Measurements from ENCODE around the gene ZC3H18.

ZC3H18 gene

DNA sequence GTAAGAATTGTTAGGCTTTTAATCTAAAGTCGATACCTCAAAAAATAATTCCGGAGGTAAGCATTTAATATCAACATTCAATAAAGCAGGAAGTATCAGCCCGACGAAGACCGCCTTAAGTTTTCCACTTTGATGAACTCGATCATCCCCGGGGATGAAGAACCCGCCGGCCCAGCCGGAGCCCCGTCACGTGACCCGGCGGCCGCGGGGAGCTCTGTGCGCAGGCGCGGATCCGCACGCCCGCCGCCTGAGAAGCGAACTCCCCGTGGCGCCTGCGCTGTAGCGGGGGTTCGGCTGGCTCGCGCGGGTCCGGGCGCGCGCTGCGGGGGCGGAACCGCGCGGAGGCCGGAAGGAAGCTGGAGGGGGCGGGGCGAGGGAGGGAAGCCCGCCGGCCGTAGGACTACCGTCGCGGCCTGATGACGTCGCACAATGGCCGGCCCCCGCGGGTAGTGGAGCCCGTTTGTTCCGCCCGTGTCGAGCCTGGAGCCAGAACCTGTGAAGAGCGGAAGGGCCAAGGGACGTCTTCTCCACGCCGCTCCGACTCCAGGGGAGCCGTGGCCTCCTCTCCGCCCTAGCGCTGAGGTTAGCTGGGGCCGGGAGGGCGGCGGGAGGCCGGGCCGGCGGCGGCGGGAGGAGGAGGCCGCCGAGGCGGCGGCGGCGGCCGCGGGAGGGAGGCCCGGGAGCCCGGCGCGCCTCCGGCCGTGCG lies at the start of gene ZC3H18:
Gene ZC3H18 (plus strand): TSS at position 419 of the 706 bp plus-strand sequence. CDS start 6,721 bp downstream, outside the sequence.
- peak; percentile 99 for DNase-seq (ENCODE audit: extremely low spot score)
- ChIA-PET CTCF (interaction anchor here (1.0 kb wide), 1 partner anchor 10 kb away, joined by 3 read pairs; no protein-coding TSS in a partner anchor), POLR2A (interaction anchor here (0.7 to 2.4 kb wide), 22 partner anchors 8 to 181 kb away, joined by 3 to 11 read pairs (median 4); partner anchors contain the start of genes MVD and ZFPM1)
- TF ChIP-seq HDGF (IDR thresholded peaks at IDR 0.05; ENCODE audit: borderline replicate concordance) (no peak), SP1 (IDR thresholded peaks at IDR 0.05) (no peak), FOXA1 (IDR thresholded peaks at IDR 0.05) (no peak), FOXK2 (IDR thresholded peaks at IDR 0.05) (no peak), ZNF384 (IDR thresholded peaks at IDR 0.05) (no peak), ELF4 (IDR thresholded peaks at IDR 0.05) (0 out of 2 replicates have a peak, but pooled peaks have one; percentile 22), ARNT (IDR thresholded peaks at IDR 0.05) (no peak)

DNA sequence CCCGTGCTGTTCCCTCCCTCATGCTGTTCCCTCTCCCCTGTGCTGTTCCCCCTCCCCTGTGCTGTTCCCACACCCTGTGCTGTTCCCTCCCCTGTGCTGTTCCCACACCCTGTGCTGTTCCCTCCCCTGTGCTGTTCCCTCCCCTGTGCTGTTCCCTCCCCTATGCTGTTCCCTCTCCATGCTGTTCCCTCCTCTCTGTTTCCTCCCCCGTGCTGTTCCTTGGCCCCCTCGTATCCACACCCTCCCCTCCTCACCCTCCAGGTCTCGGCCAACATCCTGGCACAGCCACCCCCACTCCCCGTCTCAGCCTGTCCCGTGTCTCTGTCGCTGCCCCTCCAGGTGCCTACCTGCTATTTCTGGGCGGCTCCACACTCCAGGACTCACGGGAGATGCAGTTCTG lies 48.5 kb upstream of the ZC3H18 start:
- TF ChIP-seq HDGF (IDR thresholded peaks at IDR 0.05; ENCODE audit: borderline replicate concordance), result no peak
- TF ChIP-seq ELF4 (IDR thresholded peaks at IDR 0.05), result no peak
- no peak for TF ChIP-seq TARDBP (IDR thresholded peaks at IDR 0.05)
- TF ChIP-seq SP1 (IDR thresholded peaks at IDR 0.05), result no peak
- TF ChIP-seq NFRKB (IDR thresholded peaks at IDR 0.05), result no peak
- no peak for TF ChIP-seq FOXM1 (IDR thresholded peaks at IDR 0.05; ENCODE audit: borderline replicate concordance)
- no peak for DNase-seq (ENCODE audit: extremely low spot score)
- CTCF ChIA-PET, result no interaction called here
- POLR2A ChIA-PET, result no interaction called here

DNA sequence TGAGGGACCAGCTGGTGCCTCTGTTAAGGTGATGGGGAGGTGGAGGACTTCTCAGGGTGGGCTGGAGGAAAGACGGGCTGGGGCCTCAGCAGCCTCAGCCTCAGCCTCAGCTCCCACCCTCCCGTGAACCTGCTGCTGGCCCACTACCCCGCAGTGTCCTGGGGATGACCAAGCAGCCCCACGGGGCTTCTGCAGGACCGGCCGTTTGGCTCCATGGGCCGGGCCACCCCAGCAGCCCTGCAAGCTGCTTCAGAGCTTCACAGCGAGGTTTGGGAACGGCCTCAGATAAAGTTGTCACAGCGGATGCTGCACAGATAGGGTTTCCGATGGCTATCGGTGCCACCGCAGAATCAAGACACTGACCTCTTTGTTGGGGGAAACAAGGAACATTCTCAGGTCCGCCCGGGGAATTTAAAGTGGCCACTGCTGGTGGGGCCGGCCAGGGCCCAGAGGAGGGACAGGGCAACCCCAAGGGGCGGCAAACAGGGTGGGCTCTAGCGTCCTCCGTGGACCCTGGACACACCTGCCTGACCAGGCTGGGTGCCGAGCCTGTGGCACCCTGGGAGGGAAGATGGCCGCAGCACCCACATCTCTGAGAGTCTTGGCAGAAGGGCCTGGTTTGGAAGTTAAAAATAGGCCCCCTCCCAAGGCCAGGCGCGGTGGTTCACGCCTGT lies 47.8 kb upstream of the ZC3H18 start:
- DNase-seq (ENCODE audit: extremely low spot score), result no peak
- no peak for TF ChIP-seq SUZ12 (IDR thresholded peaks at IDR 0.05)
- TF ChIP-seq BHLHE40 (IDR thresholded peaks at IDR 0.05; ENCODE audit: borderline replicate concordance), result no peak
- no peak for TF ChIP-seq NFRKB (IDR thresholded peaks at IDR 0.05)
- TF ChIP-seq L3MBTL2 (conservative IDR thresholded peaks at IDR 0.05), result no peak
- TF ChIP-seq SP1 (IDR thresholded peaks at IDR 0.05), result no peak
- no peak for TF ChIP-seq HDGF (IDR thresholded peaks at IDR 0.05; ENCODE audit: borderline replicate concordance)
- TF ChIP-seq ARNT (IDR thresholded peaks at IDR 0.05), result no peak
- no peak for TF ChIP-seq LEF1 (IDR thresholded peaks at IDR 0.05; ENCODE audit: borderline replicate concordance)
- no peak for TF ChIP-seq FOXM1 (IDR thresholded peaks at IDR 0.05; ENCODE audit: borderline replicate concordance)
- TF ChIP-seq FOXK2 (IDR thresholded peaks at IDR 0.05), result no peak
- no peak for TF ChIP-seq TARDBP (IDR thresholded peaks at IDR 0.05)
- TF ChIP-seq ELF4 (IDR thresholded peaks at IDR 0.05), result no peak
- TF ChIP-seq, protein P1, sequence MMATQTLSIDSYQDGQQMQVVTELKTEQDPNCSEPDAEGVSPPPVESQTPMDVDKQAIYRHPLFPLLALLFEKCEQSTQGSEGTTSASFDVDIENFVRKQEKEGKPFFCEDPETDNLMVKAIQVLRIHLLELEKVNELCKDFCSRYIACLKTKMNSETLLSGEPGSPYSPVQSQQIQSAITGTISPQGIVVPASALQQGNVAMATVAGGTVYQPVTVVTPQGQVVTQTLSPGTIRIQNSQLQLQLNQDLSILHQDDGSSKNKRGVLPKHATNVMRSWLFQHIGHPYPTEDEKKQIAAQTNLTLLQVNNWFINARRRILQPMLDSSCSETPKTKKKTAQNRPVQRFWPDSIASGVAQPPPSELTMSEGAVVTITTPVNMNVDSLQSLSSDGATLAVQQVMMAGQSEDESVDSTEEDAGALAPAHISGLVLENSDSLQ (IDR thresholded peaks at IDR 0.05), result no peak
- TF ChIP-seq FOXA1 (IDR thresholded peaks at IDR 0.05), result no peak
- TF ChIP-seq ZNF384 (IDR thresholded peaks at IDR 0.05), result no peak
- TF ChIP-seq CTBP1 (IDR thresholded peaks at IDR 0.05; ENCODE audit: borderline replicate concordance), result no peak
- POLR2A ChIA-PET, result no interaction called here
- CTCF ChIA-PET, result no interaction called here

DNA sequence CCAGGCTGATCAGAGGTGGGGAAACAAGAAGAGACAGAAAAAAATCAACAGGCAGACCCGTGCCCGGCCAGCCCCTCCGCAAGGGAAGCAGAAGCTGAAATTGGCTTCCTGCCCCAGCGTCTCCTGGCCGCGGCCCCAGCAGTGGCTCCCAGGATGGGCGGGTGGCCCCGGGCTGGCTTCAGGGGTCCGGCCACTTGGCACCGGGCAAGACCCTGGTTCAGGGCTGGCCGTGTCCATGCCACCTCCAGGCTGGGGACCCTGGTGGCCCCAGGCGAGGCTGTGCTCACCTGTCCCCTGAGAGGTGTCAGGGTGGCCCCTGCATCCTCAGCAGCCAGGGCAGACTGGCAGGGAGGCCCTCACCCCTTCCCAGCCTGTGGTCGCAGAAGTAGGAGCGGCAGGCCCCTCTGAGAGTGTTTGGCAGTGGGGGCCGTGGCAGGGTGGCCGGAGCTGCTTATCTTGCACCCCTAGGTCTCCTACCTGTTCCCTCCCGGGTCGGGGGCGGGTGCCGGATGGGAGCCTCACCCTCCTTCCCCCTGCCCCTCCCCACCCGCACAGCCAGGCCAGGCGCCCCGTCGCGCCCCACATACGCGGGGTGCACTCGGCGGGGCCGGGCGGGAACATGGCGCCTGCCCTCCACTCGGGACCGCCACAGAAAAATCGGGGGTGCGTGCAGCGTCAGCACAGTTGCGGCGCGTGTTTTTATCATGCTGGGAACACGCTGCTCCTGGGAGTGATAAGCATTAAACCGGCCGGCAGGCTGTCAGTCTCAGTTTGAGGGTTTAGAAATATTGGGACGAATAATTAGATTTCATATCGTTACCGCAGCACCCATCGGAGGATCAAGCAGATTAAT lies 46.7 kb upstream of the ZC3H18 start:
- CTCF ChIA-PET, result no interaction called here
- POLR2A ChIA-PET, result no interaction called here
- TF ChIP-seq ELF4 (IDR thresholded peaks at IDR 0.05), result no peak
- TF ChIP-seq SP1 (IDR thresholded peaks at IDR 0.05), result no peak
- no peak for TF ChIP-seq TARDBP (IDR thresholded peaks at IDR 0.05)
- TF ChIP-seq CTBP1 (IDR thresholded peaks at IDR 0.05; ENCODE audit: borderline replicate concordance), result no peak
- no peak for TF ChIP-seq FOXA1 (IDR thresholded peaks at IDR 0.05)
- no peak for TF ChIP-seq ZNF384 (IDR thresholded peaks at IDR 0.05)
- TF ChIP-seq HDGF (IDR thresholded peaks at IDR 0.05; ENCODE audit: borderline replicate concordance), result no peak
- TF ChIP-seq SUZ12 (IDR thresholded peaks at IDR 0.05), result no peak
- TF ChIP-seq L3MBTL2 (conservative IDR thresholded peaks at IDR 0.05), result no peak
- TF ChIP-seq FOXK2 (IDR thresholded peaks at IDR 0.05), result no peak
- TF ChIP-seq, protein P1 (IDR thresholded peaks at IDR 0.05), result no peak
- no peak for DNase-seq (ENCODE audit: extremely low spot score)

GRCh38 chr16:88524274-88524972 lies 45.8 kb upstream of the ZC3H18 start:
- ChIA-PET POLR2A (no interaction called here), CTCF (no interaction called here)
- no peak for DNase-seq (ENCODE audit: extremely low spot score)
- TF ChIP-seq NFRKB (IDR thresholded peaks at IDR 0.05) (no peak), ZNF384 (IDR thresholded peaks at IDR 0.05) (no peak), SP1 (IDR thresholded peaks at IDR 0.05) (no peak), CTBP1 (IDR thresholded peaks at IDR 0.05; ENCODE audit: borderline replicate concordance) (no peak), L3MBTL2 (conservative IDR thresholded peaks at IDR 0.05) (no peak), TARDBP (IDR thresholded peaks at IDR 0.05) (no peak), FOXM1 (IDR thresholded peaks at IDR 0.05; ENCODE audit: borderline replicate concordance) (no peak)

Data from HEK293T (cell line).